Stimulated activated CD8-positive, alpha-beta memory T cell treated with anti-CD3 and anti-CD28 coated beads, Interleukin-2, amount 100 ng/mL, for 1 hour (primary cell): ENCODE results near the gene TM4SF1.

Source experiments
- DNase-seq, 2 donors: peaks; one replicate each; pipeline ENCODE4 v3.0.0-alpha.2; 2020; ENCODE audit warnings: low read depth in 2 of 2

The TM4SF1 gene

GRCh38 chr3:149375501-149376196, 1.8 kb downstream of the TM4SF1 start:
- DNase-seq, result no peak

GRCh38 chr3:149374793-149375500, 2.5 kb downstream of the TM4SF1 start:
- DNase-seq, result no peak

- no peak for DNase-seq
Measured at GRCh38 chr3:149374391-149374790, 3.1 kb downstream of the TM4SF1 start.

GRCh38 chr3:149373235-149374125, 4.0 kb downstream of the TM4SF1 start:
- no peak for DNase-seq

- no peak for DNase-seq
Measured at GRCh38 chr3:149371723-149372114, 5.7 kb downstream of the TM4SF1 start.

GRCh38 chr3:149371001-149371722, 6.3 kb downstream of the TM4SF1 start:
- DNase-seq, result no peak

- no peak for DNase-seq
Measured at GRCh38 chr3:149369991-149370866, 7.2 kb downstream of the TM4SF1 start.

- DNase-seq, result no peak
Measured at GRCh38 chr3:149368674-149369497, 8.6 kb downstream of the TM4SF1 start.

- DNase-seq, result no peak
Measured at GRCh38 chr3:149368201-149368673, 9.2 kb downstream of the TM4SF1 start.

GRCh38 chr3:149366941-149367840, 10.3 kb downstream of the TM4SF1 start:
- DNase-seq, result no peak

GRCh38 chr3:149366031-149366430, 11.4 kb downstream of the TM4SF1 start:
- DNase-seq, result no peak

GRCh38 chr3:149364624-149365023, 12.8 kb downstream of the TM4SF1 start:
- no peak for DNase-seq

GRCh38 chr3:149363053-149363452, 14.4 kb downstream of the TM4SF1 start:
- no peak for DNase-seq

GRCh38 chr3:149362366-149362765, 15.1 kb downstream of the TM4SF1 start:
- DNase-seq, result no peak

GRCh38 chr3:149356630-149357029, 20.8 kb downstream of the TM4SF1 start:
- no peak for DNase-seq

GRCh38 chr3:149356044-149356592, 21.3 kb downstream of the TM4SF1 start:
- DNase-seq, result no peak

GRCh38 chr3:149353581-149354184, 23.8 kb downstream of the TM4SF1 start:
- no peak for DNase-seq

- no peak for DNase-seq
Measured at GRCh38 chr3:149352556-149352955, 24.9 kb downstream of the TM4SF1 start.
